Measurements from ENCODE around the gene TNFRSF14.

The TNFRSF14 gene

GRCh38 chr1:2519729-2520128 lies 36.4 kb upstream of the TNFRSF14 start:
- no peak overlapping the region for H3K4me2 ChIP-seq (ENCODE audit: insufficient read depth, low read length, poor library complexity, severe bottlenecking)
- H3K18ac ChIP-seq (ENCODE audit: low read length) = no peak overlapping the region
- H2BK5ac ChIP-seq (ENCODE audit: low read length) = peak overlapping the region; percentile 9
- H3K9me3 ChIP-seq (replicated peaks in 1 of 2; ENCODE audit: control insufficient read depth in 2 of 2, insufficient read depth in 1 of 2, low read depth in 1 of 2, low read length in 2 of 2) = no peaks in the 10 kb centered on the region
- H3K4me3 ChIP-seq (ENCODE audit: low read length in 2 of 2) = no peak overlapping the region
- peaks cover 53 to 91% of the 10 kb centered on the region in 2 donors for H3K36me3 ChIP-seq (replicated peaks in 1 of 2; ENCODE audit: control insufficient read depth in 2 of 2, insufficient read depth in 2 of 2, low read length in 2 of 2)
- peaks cover 4 to 6% of the 10 kb centered on the region in 2 donors for H3K4me1 ChIP-seq (ENCODE audit: control insufficient read depth in 2 of 2, insufficient read depth in 1 of 2, low read depth in 1 of 2, low read length in 2 of 2)
- no CpG with 5 or more reads among the region's 30 CpGs for WGBS, 2 donors (ENCODE audit: extremely low coverage in 2 of 2, insufficient read length in 2 of 2, insufficient replicate concordance in 1 of 2)
- no peak overlapping the region for H2BK15ac ChIP-seq (ENCODE audit: low read length)
- H3K4ac ChIP-seq (ENCODE audit: low read length) = no peak overlapping the region
- H2BK120ac ChIP-seq (ENCODE audit: low read depth, low read length) = no peak overlapping the region
- no peak overlapping the region for H2BK12ac ChIP-seq (ENCODE audit: low read length)
- no peak overlapping the region for H3K23ac ChIP-seq (ENCODE audit: low read depth, low read length, poor library complexity)
- DNase-seq (ENCODE audit: low spot score) = no peak
- H3K9ac ChIP-seq (ENCODE audit: low read depth, low read length, poor library complexity) = peak overlapping the region; percentile 38
- H4K91ac ChIP-seq (ENCODE audit: low read depth, low read length, poor library complexity) = no peak overlapping the region
- no peak overlapping the region for H2AK5ac ChIP-seq (ENCODE audit: low read depth, low read length)
- no peak overlapping the region for H3K14ac ChIP-seq (ENCODE audit: low read length)
- no peak overlapping the region for H3K27ac ChIP-seq (replicated peaks; ENCODE audit: low read length)
- H3K79me1 ChIP-seq (ENCODE audit: low read depth, low read length) = peaks cover 17% of the 10 kb centered on the region
- no peak overlapping the region for H2AFZ ChIP-seq (ENCODE audit: low read length)
- no peaks in the 10 kb centered on the region for H3K27me3 ChIP-seq (ENCODE audit: control insufficient read depth in 3 of 3, insufficient read depth in 3 of 3, low read depth in 1 of 3, low read length in 3 of 3)
- no peak overlapping the region for H4K8ac ChIP-seq (ENCODE audit: low read depth, low read length)

GRCh38 chr1:2520206-2520605 lies 36.0 kb upstream of the TNFRSF14 start:
- Histone ChIP-seq H2BK15ac (ENCODE audit: low read length) (no peak overlapping the region), H4K8ac (ENCODE audit: low read depth, low read length) (no peak overlapping the region), H3K4ac (ENCODE audit: low read length) (no peak overlapping the region), H2AFZ (ENCODE audit: low read length) (no peak overlapping the region), H2BK120ac (ENCODE audit: low read depth, low read length) (no peak overlapping the region), H2AK5ac (ENCODE audit: low read depth, low read length) (no peak overlapping the region), H3K4me2 (ENCODE audit: insufficient read depth, low read length, poor library complexity, severe bottlenecking) (no peak overlapping the region), H3K27ac (replicated peaks; ENCODE audit: low read length) (no peak overlapping the region), H3K9ac (ENCODE audit: low read depth, low read length, poor library complexity) (no peak overlapping the region), H3K23ac (ENCODE audit: low read depth, low read length, poor library complexity) (no peak overlapping the region), H2BK5ac (ENCODE audit: low read length) (peak overlapping the region; percentile 9), H3K27me3 (ENCODE audit: control insufficient read depth in 3 of 3, insufficient read depth in 3 of 3, low read depth in 1 of 3, low read length in 3 of 3) (no peaks in the 10 kb centered on the region), H3K79me1 (ENCODE audit: low read depth, low read length) (peaks cover 22% of the 10 kb centered on the region), H3K18ac (ENCODE audit: low read length) (no peak overlapping the region), H3K9me3 (replicated peaks in 1 of 2; ENCODE audit: control insufficient read depth in 2 of 2, insufficient read depth in 1 of 2, low read depth in 1 of 2, low read length in 2 of 2) (no peaks in the 10 kb centered on the region), H3K14ac (ENCODE audit: low read length) (no peak overlapping the region), H3K4me3 (ENCODE audit: low read length in 2 of 2) (no peak overlapping the region), H4K91ac (ENCODE audit: low read depth, low read length, poor library complexity) (no peak overlapping the region), H3K4me1 (ENCODE audit: control insufficient read depth in 2 of 2, insufficient read depth in 1 of 2, low read depth in 1 of 2, low read length in 2 of 2) (peaks cover 9 to 11% of the 10 kb centered on the region in 2 donors), H2BK12ac (ENCODE audit: low read length) (no peak overlapping the region), H3K36me3 (replicated peaks in 1 of 2; ENCODE audit: control insufficient read depth in 2 of 2, insufficient read depth in 2 of 2, low read length in 2 of 2) (peaks cover 51 to 86% of the 10 kb centered on the region in 2 donors)
- DNase-seq (ENCODE audit: low spot score) = no peak
- WGBS, 2 donors (ENCODE audit: extremely low coverage in 2 of 2, insufficient read length in 2 of 2, insufficient replicate concordance in 1 of 2) = no CpG with 5 or more reads among the region's 20 CpGs

GRCh38 chr1:2520806-2521205 lies 35.4 kb upstream of the TNFRSF14 start:
- peaks cover 46 to 80% of the 10 kb centered on the region in 2 donors for H3K36me3 ChIP-seq (replicated peaks in 1 of 2; ENCODE audit: control insufficient read depth in 2 of 2, insufficient read depth in 2 of 2, low read length in 2 of 2)
- H3K9ac ChIP-seq (ENCODE audit: low read depth, low read length, poor library complexity) = no peak overlapping the region
- no peak overlapping the region for H2AFZ ChIP-seq (ENCODE audit: low read length)
- H4K91ac ChIP-seq (ENCODE audit: low read depth, low read length, poor library complexity) = no peak overlapping the region
- no peak overlapping the region for H3K27ac ChIP-seq (replicated peaks; ENCODE audit: low read length)
- DNase-seq (ENCODE audit: low spot score) = no peak
- H2BK15ac ChIP-seq (ENCODE audit: low read length) = no peak overlapping the region
- H2BK5ac ChIP-seq (ENCODE audit: low read length) = no peak overlapping the region
- WGBS, 2 donors (ENCODE audit: extremely low coverage in 2 of 2, insufficient read length in 2 of 2, insufficient replicate concordance in 1 of 2) = no CpG with 5 or more reads among the region's 21 CpGs
- peak overlapping the region; percentile 17 for H2BK12ac ChIP-seq (ENCODE audit: low read length)
- H3K9me3 ChIP-seq (replicated peaks in 1 of 2; ENCODE audit: control insufficient read depth in 2 of 2, insufficient read depth in 1 of 2, low read depth in 1 of 2, low read length in 2 of 2) = no peaks in the 10 kb centered on the region
- H3K27me3 ChIP-seq (ENCODE audit: control insufficient read depth in 3 of 3, insufficient read depth in 3 of 3, low read depth in 1 of 3, low read length in 3 of 3) = no peaks in the 10 kb centered on the region
- H3K18ac ChIP-seq (ENCODE audit: low read length) = no peak overlapping the region
- H2AK5ac ChIP-seq (ENCODE audit: low read depth, low read length) = no peak overlapping the region
- no peak overlapping the region for H3K14ac ChIP-seq (ENCODE audit: low read length)
- H4K8ac ChIP-seq (ENCODE audit: low read depth, low read length) = no peak overlapping the region
- H3K4me2 ChIP-seq (ENCODE audit: insufficient read depth, low read length, poor library complexity, severe bottlenecking) = no peak overlapping the region
- no peak overlapping the region for H3K23ac ChIP-seq (ENCODE audit: low read depth, low read length, poor library complexity)
- peaks cover 13 to 15% of the 10 kb centered on the region in 2 donors for H3K4me1 ChIP-seq (ENCODE audit: control insufficient read depth in 2 of 2, insufficient read depth in 1 of 2, low read depth in 1 of 2, low read length in 2 of 2)
- no peak overlapping the region for H2BK120ac ChIP-seq (ENCODE audit: low read depth, low read length)
- no peak overlapping the region for H3K4me3 ChIP-seq (ENCODE audit: low read length in 2 of 2)
- H3K4ac ChIP-seq (ENCODE audit: low read length) = no peak overlapping the region
- H3K79me1 ChIP-seq (ENCODE audit: low read depth, low read length) = peaks cover 22% of the 10 kb centered on the region

GRCh38 chr1:2522230-2522629 lies 33.9 kb upstream of the TNFRSF14 start:
- Histone ChIP-seq H2BK120ac (ENCODE audit: low read depth, low read length) (no peak overlapping the region), H3K79me1 (ENCODE audit: low read depth, low read length) (peaks cover 22% of the 10 kb centered on the region), H2BK5ac (ENCODE audit: low read length) (no peak overlapping the region), H2AK5ac (ENCODE audit: low read depth, low read length) (no peak overlapping the region), H4K8ac (ENCODE audit: low read depth, low read length) (no peak overlapping the region), H3K27me3 (ENCODE audit: control insufficient read depth in 3 of 3, insufficient read depth in 3 of 3, low read depth in 1 of 3, low read length in 3 of 3) (peaks cover 0 to 5% (median 0%) of the 10 kb centered on the region in 3 experiments), H2BK12ac (ENCODE audit: low read length) (no peak overlapping the region), H3K27ac (replicated peaks; ENCODE audit: low read length) (no peak overlapping the region), H3K18ac (ENCODE audit: low read length) (no peak overlapping the region), H3K9me3 (replicated peaks in 1 of 2; ENCODE audit: control insufficient read depth in 2 of 2, insufficient read depth in 1 of 2, low read depth in 1 of 2, low read length in 2 of 2) (no peaks in the 10 kb centered on the region), H3K4me3 (ENCODE audit: low read length in 2 of 2) (no peak overlapping the region), H2BK15ac (ENCODE audit: low read length) (no peak overlapping the region), H2AFZ (ENCODE audit: low read length) (no peak overlapping the region), H3K4me2 (ENCODE audit: insufficient read depth, low read length, poor library complexity, severe bottlenecking) (no peak overlapping the region), H3K4me1 (ENCODE audit: control insufficient read depth in 2 of 2, insufficient read depth in 1 of 2, low read depth in 1 of 2, low read length in 2 of 2) (peaks cover 19 to 21% of the 10 kb centered on the region in 2 donors), H3K4ac (ENCODE audit: low read length) (no peak overlapping the region), H3K14ac (ENCODE audit: low read length) (no peak overlapping the region), H3K23ac (ENCODE audit: low read depth, low read length, poor library complexity) (no peak overlapping the region), H4K91ac (ENCODE audit: low read depth, low read length, poor library complexity) (no peak overlapping the region), H3K9ac (ENCODE audit: low read depth, low read length, poor library complexity) (no peak overlapping the region), H3K36me3 (replicated peaks in 1 of 2; ENCODE audit: control insufficient read depth in 2 of 2, insufficient read depth in 2 of 2, low read length in 2 of 2) (peaks cover 33 to 66% of the 10 kb centered on the region in 2 donors)
- DNase-seq (ENCODE audit: low spot score) = no peak
- no CpG with 5 or more reads among the region's 7 CpGs for WGBS, 2 donors (ENCODE audit: extremely low coverage in 2 of 2, insufficient read length in 2 of 2, insufficient replicate concordance in 1 of 2)

Measured in neuronal stem cell (in vitro differentiated cells).